Ishikawa (cell line): Measurements from ENCODE around the gene KCND3.

Experiments used
- CEBPB ChIP-seq: IDR thresholded peaks from 2 replicates; pipeline ENCODE4 v1.6.1; 2012
- CREB1 ChIP-seq: IDR thresholded peaks from 2 replicates; pipeline ENCODE4 v1.6.1; 2012; ENCODE audit warnings: low read depth
- EGR1 ChIP-seq: IDR thresholded peaks from 2 replicates; pipeline ENCODE4 v1.6.1; 2012
- EP300 ChIP-seq: IDR thresholded peaks from 2 replicates; pipeline ENCODE4 v1.6.1; 2012; ENCODE audit warnings: borderline replicate concordance
- FOXM1 ChIP-seq: IDR thresholded peaks from 2 replicates; pipeline ENCODE4 v1.6.1; 2012; ENCODE audit warnings: low read depth, borderline replicate concordance
- MAX ChIP-seq: IDR thresholded peaks from 2 replicates; pipeline ENCODE4 v1.6.1; 2012
- NFIC ChIP-seq: IDR thresholded peaks from 2 replicates; pipeline ENCODE4 v1.6.1; 2012
- RAD21 ChIP-seq: IDR thresholded peaks from 2 replicates; pipeline ENCODE4 v1.6.1; 2012; ENCODE audit warnings: low read depth
- REST ChIP-seq: IDR thresholded peaks from 2 replicates; pipeline ENCODE4 v1.6.1; 2012; ENCODE audit warnings: low read depth, mild to moderate bottlenecking
- TAF1 ChIP-seq: IDR thresholded peaks from 2 replicates; pipeline ENCODE4 v1.6.1; 2012; ENCODE audit warnings: low read depth, mild to moderate bottlenecking
- TCF12 ChIP-seq: IDR thresholded peaks from 2 replicates; pipeline ENCODE4 v1.6.1; 2012; ENCODE audit warnings: low read depth
- TEAD4 ChIP-seq: IDR thresholded peaks from 2 replicates; pipeline ENCODE4 v1.6.1; 2012
- USF1 ChIP-seq: IDR thresholded peaks from 2 replicates; pipeline ENCODE4 v1.6.1; 2012
- YY1 ChIP-seq: IDR thresholded peaks from 2 replicates; pipeline ENCODE4 v1.6.1; 2012; ENCODE audit warnings: low read depth
- ZBTB7A ChIP-seq: IDR thresholded peaks from 2 replicates; pipeline ENCODE4 v1.6.1; 2012; ENCODE audit warnings: low read depth

KCND3 gene

GRCh38 chr1:111848852-111849545, 140.5 kb downstream of the KCND3 start:
- TF ChIP-seq NFIC (no peak), YY1 (no peak), REST (no peak), EP300 (no peak), FOXM1 (no peak), RAD21 (no peak)

GRCh38 chr1:111847466-111847865, 142.0 kb downstream of the KCND3 start:
- TF ChIP-seq RAD21 = no peak
- TF ChIP-seq TEAD4 = no peak
- TF ChIP-seq YY1 = no peak
- no peak for TF ChIP-seq EP300

- no peak for TF ChIP-seq MAX
- TF ChIP-seq USF1 = no peak
- no peak for TF ChIP-seq EP300
- TF ChIP-seq TAF1 = no peak
- TF ChIP-seq CREB1 = no peak
- no peak for TF ChIP-seq EGR1
These were observed 142.6 kb downstream of the KCND3 start for GRCh38 chr1:111846842-111847241.

GRCh38 chr1:111843177-111843576, 146.3 kb downstream of the KCND3 start:
- no peak for TF ChIP-seq MAX
- no peak for TF ChIP-seq EGR1
- no peak for TF ChIP-seq TCF12
- TF ChIP-seq EP300 = no peak
- TF ChIP-seq TAF1 = no peak
- no peak for TF ChIP-seq RAD21
- no peak for TF ChIP-seq ZBTB7A
- TF ChIP-seq YY1 = no peak
- no peak for TF ChIP-seq TEAD4
- no peak for TF ChIP-seq REST
- TF ChIP-seq NFIC = no peak
- TF ChIP-seq USF1 = no peak
- TF ChIP-seq FOXM1 = no peak
- TF ChIP-seq CREB1 = no peak
- no peak for TF ChIP-seq CEBPB

GRCh38 chr1:111842411-111842810, 147.1 kb downstream of the KCND3 start:
- TF ChIP-seq REST (no peak), EGR1 (no peak)

GRCh38 chr1:111841746-111842145, 147.7 kb downstream of the KCND3 start:
- no peak for TF ChIP-seq ZBTB7A
- no peak for TF ChIP-seq TCF12
- no peak for TF ChIP-seq NFIC
- TF ChIP-seq REST = no peak
- no peak for TF ChIP-seq TEAD4
- TF ChIP-seq EP300 = no peak
- TF ChIP-seq FOXM1 = no peak
- no peak for TF ChIP-seq MAX
- TF ChIP-seq CEBPB = no peak
- TF ChIP-seq YY1 = no peak
- TF ChIP-seq RAD21 = no peak
- TF ChIP-seq USF1 = no peak
